Osteoblast (primary cell): Measurements from ENCODE around the gene PALLD. TPM values are rescaled to one million over a fixed set of nuclear protein-coding genes. Genes with fewer than 3 reads are reported as not detected.
A peak's percentile ranks its signal among the peaks of the same experiment; 100 is the strongest.

Source experiments
- DNase-seq: peaks from one replicate; pipeline ENCODE4 v3.0.0; 2011; ENCODE audit warnings: low spot score, mixed read lengths; ENCODE audit not compliant: insufficient read length; ENCODE audit errors: missing footprints
- H2AFZ ChIP-seq: 2 replicates; pipeline ENCODE4 v1.6.0; 2011; ENCODE audit warnings: mild to moderate bottlenecking, low read length
- H3K27ac ChIP-seq: 2 replicates; pipeline ENCODE4 v1.5.1; 2011; ENCODE audit warnings: mild to moderate bottlenecking, low read depth, low read length, moderate library complexity
- H3K27me3 ChIP-seq: 2 replicates; pipeline ENCODE4 v1.6.0; 2012; ENCODE audit warnings: mild to moderate bottlenecking, control low read depth, inconsistent platforms, low read length, moderate library complexity; ENCODE audit not compliant: insufficient read depth
- H3K36me3 ChIP-seq: 2 replicates; pipeline ENCODE4 v1.5.1; 2011; ENCODE audit warnings: mild to moderate bottlenecking, low read length, control low read depth, moderate library complexity; ENCODE audit not compliant: insufficient read depth
- H3K4me1 ChIP-seq: 2 replicates; pipeline ENCODE4 v1.5.1; 2011; ENCODE audit warnings: mild to moderate bottlenecking, low read length, control low read depth, moderate library complexity; ENCODE audit not compliant: insufficient read depth
- H3K4me2 ChIP-seq: 2 replicates; pipeline ENCODE4 v1.6.0; 2011; ENCODE audit warnings: mild to moderate bottlenecking, low read length; ENCODE audit not compliant: insufficient read depth
- H3K4me3 ChIP-seq: fragments of 200-600 bp; sonication (generic); 3 replicates; pipeline ENCODE4 v1.5.1; 2012; ENCODE audit warnings: mild to moderate bottlenecking, low read length, inconsistent platforms; ENCODE audit not compliant: insufficient read depth
- H3K79me2 ChIP-seq: 2 replicates; pipeline ENCODE4 v1.6.0; 2012; ENCODE audit warnings: mild to moderate bottlenecking, low read length, control low read depth, inconsistent platforms; ENCODE audit not compliant: insufficient read depth
- H3K9me3 ChIP-seq: 2 replicates; pipeline ENCODE4 v1.5.1; 2011; ENCODE audit warnings: low read depth, low read length, control low read depth
- H4K20me1 ChIP-seq: 2 replicates; pipeline ENCODE4 v1.6.0; 2012; ENCODE audit warnings: mild to moderate bottlenecking, low read length, control low read depth; ENCODE audit not compliant: insufficient read depth
- total RNA-seq: library from RNA; depleted of rRNA; stranded (reverse); fragments of >200 nt; gene quantifications from 2 replicates; pipeline ENCODE4 v1.2.3, GENCODE V29; 2012
- TF ChIP-seq, protein P1 (sequence below): IDR thresholded peaks from 2 replicates; pipeline ENCODE4 v1.5.1; 2011; ENCODE audit warnings: mild to moderate bottlenecking, low read depth, low read length, moderate library complexity; ENCODE audit errors: extremely low read depth

PALLD gene
- total RNA-seq, 1 donor = 244 TPM

DNA sequence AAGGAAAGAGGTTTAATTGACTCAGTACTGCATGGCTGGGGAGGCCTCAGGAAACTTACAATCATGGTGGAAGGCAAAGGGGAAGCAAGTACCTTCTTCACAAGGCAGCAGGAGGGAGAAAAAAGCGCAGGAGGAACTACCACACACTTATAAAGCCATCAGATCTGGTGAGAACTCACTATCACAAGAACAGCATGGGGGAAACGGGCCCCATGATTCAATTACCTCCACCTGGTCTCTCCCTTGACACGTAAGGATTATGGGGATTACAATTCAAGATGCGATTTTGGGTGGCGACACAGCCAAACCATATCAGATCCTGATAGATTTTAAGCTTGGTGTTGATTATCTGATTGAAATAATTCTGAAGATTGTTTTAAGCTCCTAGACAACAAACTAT is 294.5 kb downstream of the PALLD start:
- Histone ChIP-seq H3K27me3 (no peaks in the 10 kb centered on the region), H3K36me3 (no peaks in the 10 kb centered on the region), H2AFZ (no peak overlapping the region), H3K9me3 (no peaks in the 10 kb centered on the region), H3K27ac (no peak overlapping the region), H4K20me1 (no peaks in the 10 kb centered on the region), H3K4me1 (peaks cover 26% of the 10 kb centered on the region), H3K79me2 (peaks cover 8% of the 10 kb centered on the region), H3K4me2 (no peak overlapping the region), H3K4me3 (no peak overlapping the region)
- DNase-seq = no peak
- TF ChIP-seq, protein P1, sequence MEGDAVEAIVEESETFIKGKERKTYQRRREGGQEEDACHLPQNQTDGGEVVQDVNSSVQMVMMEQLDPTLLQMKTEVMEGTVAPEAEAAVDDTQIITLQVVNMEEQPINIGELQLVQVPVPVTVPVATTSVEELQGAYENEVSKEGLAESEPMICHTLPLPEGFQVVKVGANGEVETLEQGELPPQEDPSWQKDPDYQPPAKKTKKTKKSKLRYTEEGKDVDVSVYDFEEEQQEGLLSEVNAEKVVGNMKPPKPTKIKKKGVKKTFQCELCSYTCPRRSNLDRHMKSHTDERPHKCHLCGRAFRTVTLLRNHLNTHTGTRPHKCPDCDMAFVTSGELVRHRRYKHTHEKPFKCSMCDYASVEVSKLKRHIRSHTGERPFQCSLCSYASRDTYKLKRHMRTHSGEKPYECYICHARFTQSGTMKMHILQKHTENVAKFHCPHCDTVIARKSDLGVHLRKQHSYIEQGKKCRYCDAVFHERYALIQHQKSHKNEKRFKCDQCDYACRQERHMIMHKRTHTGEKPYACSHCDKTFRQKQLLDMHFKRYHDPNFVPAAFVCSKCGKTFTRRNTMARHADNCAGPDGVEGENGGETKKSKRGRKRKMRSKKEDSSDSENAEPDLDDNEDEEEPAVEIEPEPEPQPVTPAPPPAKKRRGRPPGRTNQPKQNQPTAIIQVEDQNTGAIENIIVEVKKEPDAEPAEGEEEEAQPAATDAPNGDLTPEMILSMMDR = no peak

DNA sequence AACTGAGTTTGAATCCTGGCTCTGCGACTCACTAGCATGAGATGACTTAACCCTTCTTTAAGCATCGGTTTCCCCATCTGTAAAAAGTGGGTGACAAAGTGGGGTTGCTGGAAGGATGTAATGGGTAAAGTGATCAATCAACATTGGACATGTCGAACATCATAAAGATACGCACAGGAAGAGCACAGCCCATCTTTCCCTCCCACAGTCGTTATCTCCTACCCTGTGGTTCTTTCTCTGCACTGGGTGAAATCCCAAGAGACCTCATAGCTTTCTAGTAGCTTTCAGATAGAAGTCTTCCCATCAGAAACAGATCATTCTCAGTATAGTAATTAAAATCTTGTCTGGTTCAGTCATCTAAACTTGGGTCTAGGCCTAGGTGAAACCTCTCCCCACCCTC is 296.7 kb downstream of the PALLD start:
- Histone ChIP-seq H3K4me2 (no peak overlapping the region), H2AFZ (no peak overlapping the region)

DNA sequence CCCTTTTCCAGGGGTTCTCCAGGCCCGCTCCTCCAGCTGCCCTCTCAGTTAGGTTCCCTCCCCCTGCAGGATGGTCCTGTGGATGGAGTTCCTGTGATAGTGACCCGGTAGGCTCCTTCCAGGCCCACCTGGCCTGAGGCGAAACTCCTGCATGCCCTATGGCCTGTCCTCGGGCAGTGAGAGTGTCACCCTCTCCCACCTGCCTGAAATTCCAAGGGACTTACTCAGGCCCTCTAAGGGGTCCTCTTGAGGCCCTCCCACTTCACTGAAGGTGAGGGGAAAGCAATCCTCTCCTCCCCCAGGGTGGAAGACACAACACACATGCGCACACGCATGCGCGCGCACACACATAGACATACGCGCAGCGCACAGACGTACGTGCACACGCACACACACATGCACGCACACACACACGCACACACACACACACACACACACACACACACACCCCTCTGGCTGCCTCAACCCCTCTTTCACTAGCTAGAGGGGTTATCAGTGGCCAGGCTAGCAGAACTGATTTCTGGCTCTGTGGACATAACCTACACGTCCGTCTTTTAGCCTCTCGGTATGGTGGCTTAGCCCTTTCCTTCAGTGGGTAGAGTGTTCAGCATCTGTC is 297.3 kb downstream of the PALLD start:
- Histone ChIP-seq H4K20me1 (no peaks in the 10 kb centered on the region), H3K4me3 (no peak overlapping the region), H3K36me3 (no peaks in the 10 kb centered on the region), H3K4me1 (peaks cover 42% of the 10 kb centered on the region), H3K79me2 (peaks cover 9% of the 10 kb centered on the region), H3K27me3 (no peaks in the 10 kb centered on the region), H3K9me3 (no peaks in the 10 kb centered on the region), H2AFZ (no peak overlapping the region), H3K4me2 (no peak overlapping the region), H3K27ac (peak overlapping the region; percentile 93)
- no peak for DNase-seq
- TF ChIP-seq, protein P1 = no peak

More for the DNA sequence above, 296.7 kb downstream of the PALLD start:
- Histone ChIP-seq H3K79me2 (peaks cover 9% of the 10 kb centered on the region), H3K9me3 (no peaks in the 10 kb centered on the region), H3K36me3 (no peaks in the 10 kb centered on the region), H3K27ac (no peak overlapping the region), H3K4me1 (peaks cover 42% of the 10 kb centered on the region), H3K4me3 (no peak overlapping the region), H3K27me3 (no peaks in the 10 kb centered on the region), H4K20me1 (no peaks in the 10 kb centered on the region)
- TF ChIP-seq, protein P1 = no peak
- peak; percentile 6 for DNase-seq

DNA sequence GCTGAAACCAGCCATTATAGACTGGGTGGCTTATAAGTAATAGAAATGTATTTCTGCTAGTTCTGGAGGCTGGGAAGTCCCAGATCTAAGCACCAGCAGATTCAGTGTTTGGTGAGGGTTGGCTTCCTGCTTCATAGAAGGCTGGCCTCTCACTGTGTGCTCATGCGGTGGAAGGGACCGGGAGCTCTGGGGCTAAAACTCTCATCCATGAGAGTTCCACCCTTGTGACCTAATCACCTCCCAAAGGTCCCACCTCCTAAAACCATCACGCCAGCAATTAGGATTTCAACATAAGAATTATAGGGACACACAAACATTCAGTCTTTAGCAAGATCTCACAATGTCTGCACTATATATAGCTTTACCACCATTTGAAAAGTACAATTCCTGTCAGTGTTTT is 298.0 kb downstream of the PALLD start:
- Histone ChIP-seq H4K20me1 (no peaks in the 10 kb centered on the region), H3K4me3 (no peak overlapping the region), H3K9me3 (no peaks in the 10 kb centered on the region), H3K36me3 (no peaks in the 10 kb centered on the region), H3K4me1 (peaks cover 39% of the 10 kb centered on the region), H3K79me2 (peaks cover 9% of the 10 kb centered on the region), H2AFZ (no peak overlapping the region), H3K27me3 (no peaks in the 10 kb centered on the region), H3K27ac (peak overlapping the region; percentile 93), H3K4me2 (no peak overlapping the region)
- no peak for DNase-seq
- TF ChIP-seq, protein P1 = no peak
